22Rv1 (cell line): ENCODE results near the gene CDH16.

Source experiments
- H3K27ac ChIP-seq: fragments of 450-650 bp; 2 replicates; pipeline ENCODE4 v1.5.1; 2017
- CTCF ChIP-seq: fragments of 450-650 bp; IDR thresholded peaks from 2 replicates; pipeline ENCODE4 v1.5.1; 2017; ENCODE audit warnings: mild to moderate bottlenecking
- ZFX ChIP-seq: fragments of 450-650 bp; IDR thresholded peaks from 2 replicates; pipeline ENCODE4 v1.6.1; 2017; ENCODE audit warnings: antibody characterized with exemption, borderline replicate concordance

Gene CDH16

GRCh38 chr16:66918803-66919568 lies at the start of gene CDH16:
TSS of gene CDH16 (minus strand) at chr16:66918885. CDS start at chr16:66918065, 820 bp downstream.
- TF ChIP-seq CTCF (no peak), ZFX (no peak)
- no peak within 1 kb of the TSS for H3K27ac ChIP-seq

GRCh38 chr16:66964049-66964448 lies 45.4 kb upstream of the CDH16 start:
- no peak for TF ChIP-seq CTCF
- TF ChIP-seq ZFX, result no peak
- no peak overlapping the region for H3K27ac ChIP-seq

GRCh38 chr16:66961914-66962313 lies 43.2 kb upstream of the CDH16 start:
- TF ChIP-seq CTCF (no peak), ZFX (no peak)
- H3K27ac ChIP-seq, result peak overlapping the region; percentile 71

GRCh38 chr16:66961065-66961744 lies 42.5 kb upstream of the CDH16 start, which contains the start of gene CES3:
TSS of gene CES3 (plus strand) at chr16:66961266. CDS start at chr16:66961308, 42 bp downstream.
- H3K27ac ChIP-seq, result peak within 1 kb of the TSS; percentile 71
- TF ChIP-seq CTCF (peak; percentile 97), ZFX (no peak)

GRCh38 chr16:66960270-66960669 lies 41.6 kb upstream of the CDH16 start:
- no peak for TF ChIP-seq CTCF
- TF ChIP-seq ZFX, result no peak
- H3K27ac ChIP-seq, result no peak overlapping the region

- H3K27ac ChIP-seq, result no peak overlapping the region
- TF ChIP-seq ZFX (no peak), CTCF (no peak)
Measured at GRCh38 chr16:66959704-66960161, 41.0 kb upstream of the CDH16 start.
